SKM-1 (cell line): ENCODE results near the gene TRIM34.
"Not testable (repeated sequence)": the region's sequence is repeated elsewhere in the genome, so short reads cannot be mapped to it uniquely, and the experiment has no call there.

Experiments used
- DNase-seq: peaks from one replicate; lab custom pipeline; 2025; ENCODE audit not compliant: unreplicated experiment; lab: John Stamatoyannopoulos, UW

Gene TRIM34, protein sequence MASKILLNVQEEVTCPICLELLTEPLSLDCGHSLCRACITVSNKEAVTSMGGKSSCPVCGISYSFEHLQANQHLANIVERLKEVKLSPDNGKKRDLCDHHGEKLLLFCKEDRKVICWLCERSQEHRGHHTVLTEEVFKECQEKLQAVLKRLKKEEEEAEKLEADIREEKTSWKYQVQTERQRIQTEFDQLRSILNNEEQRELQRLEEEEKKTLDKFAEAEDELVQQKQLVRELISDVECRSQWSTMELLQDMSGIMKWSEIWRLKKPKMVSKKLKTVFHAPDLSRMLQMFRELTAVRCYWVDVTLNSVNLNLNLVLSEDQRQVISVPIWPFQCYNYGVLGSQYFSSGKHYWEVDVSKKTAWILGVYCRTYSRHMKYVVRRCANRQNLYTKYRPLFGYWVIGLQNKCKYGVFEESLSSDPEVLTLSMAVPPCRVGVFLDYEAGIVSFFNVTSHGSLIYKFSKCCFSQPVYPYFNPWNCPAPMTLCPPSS

DNA sequence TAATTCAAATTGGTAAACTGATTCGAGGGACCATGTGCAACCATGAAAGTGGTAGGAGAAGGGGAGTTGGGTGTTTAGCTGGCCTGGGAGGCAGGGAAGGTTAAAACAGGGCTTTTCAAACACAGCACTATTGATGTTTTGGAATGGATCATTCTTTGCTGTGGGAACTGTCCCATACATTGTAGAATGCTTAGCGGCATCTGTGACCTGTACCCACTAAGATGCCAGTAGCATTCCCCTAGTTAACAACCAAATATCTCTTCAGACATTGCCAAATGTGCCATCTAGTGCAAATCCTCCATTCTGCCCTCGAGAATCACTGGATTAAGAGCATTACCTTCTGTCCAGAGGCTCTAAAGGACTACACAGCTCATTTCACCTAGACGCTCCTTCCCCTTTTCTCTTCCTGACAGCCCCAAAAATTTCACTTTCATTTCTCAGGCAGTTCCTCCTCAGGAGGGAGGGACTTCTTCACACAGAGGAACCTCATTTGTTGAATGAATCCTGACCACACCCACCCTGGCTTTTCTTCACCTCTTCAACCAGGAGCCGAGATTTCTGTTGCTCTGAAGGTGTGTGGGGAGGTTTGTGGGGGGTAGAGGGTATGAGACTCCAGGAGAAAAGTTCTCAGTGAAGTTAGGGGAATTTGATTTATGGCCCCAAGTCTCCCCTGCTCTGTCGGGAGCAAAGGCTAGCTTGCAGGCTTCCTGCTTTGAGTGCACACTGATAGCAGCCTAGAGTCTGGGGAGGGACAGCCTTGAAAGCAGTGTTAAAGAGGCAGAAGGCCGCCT lies at the start of gene TRIM34:
Gene TRIM34, plus strand, starts transcription at position 513 of the 791 bp plus-strand sequence. CDS start 7,331 bp downstream, outside the sequence.
- DNase-seq, result peak; percentile 86

- no peak for DNase-seq
Observed at GRCh38 chr11:5575152-5575551, 49.6 kb upstream of the TRIM34 start.

- no peak for DNase-seq
Observed at GRCh38 chr11:5577101-5577500, 47.7 kb upstream of the TRIM34 start.

DNA sequence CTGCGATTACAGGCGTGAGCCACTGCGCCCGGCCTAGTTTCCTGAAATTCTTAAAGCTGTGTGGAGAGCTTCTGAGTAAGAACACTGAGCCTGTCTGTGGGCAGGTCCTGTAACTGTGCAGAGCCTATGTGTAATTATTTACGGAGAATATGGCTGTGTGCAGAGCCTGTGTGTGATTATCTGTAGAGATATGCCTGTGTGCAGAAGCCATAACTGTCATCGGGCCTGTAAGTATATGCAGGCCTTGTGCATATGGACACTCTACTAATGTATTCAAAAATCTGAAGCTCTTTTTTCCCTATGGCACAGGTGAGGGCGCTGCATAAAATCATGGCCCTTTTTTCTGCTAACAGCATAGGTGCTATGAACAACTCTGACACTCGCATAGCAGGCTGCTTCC lies 44.2 kb upstream of the TRIM34 start, which contains the start of gene OR52B6:
Gene OR52B6, plus strand, starts transcription at position 301 of the 400 bp plus-strand sequence. Its CDS starts 0 bp downstream, at position 301.
- DNase-seq, result no peak

- DNase-seq, result no peak
Observed at GRCh38 chr11:5581014-5581413, 43.8 kb upstream of the TRIM34 start.

GRCh38 chr11:5584458-5584857 lies 40.3 kb upstream of the TRIM34 start:
- DNase-seq, result not testable (repeated sequence)

- DNase-seq, result not testable (repeated sequence)
Observed at GRCh38 chr11:5589906-5590305, 34.9 kb upstream of the TRIM34 start.

- DNase-seq, result no peak
Observed at GRCh38 chr11:5591613-5592012, 33.2 kb upstream of the TRIM34 start.

GRCh38 chr11:5592615-5593014 lies 32.2 kb upstream of the TRIM34 start:
- DNase-seq, result no peak

DNA sequence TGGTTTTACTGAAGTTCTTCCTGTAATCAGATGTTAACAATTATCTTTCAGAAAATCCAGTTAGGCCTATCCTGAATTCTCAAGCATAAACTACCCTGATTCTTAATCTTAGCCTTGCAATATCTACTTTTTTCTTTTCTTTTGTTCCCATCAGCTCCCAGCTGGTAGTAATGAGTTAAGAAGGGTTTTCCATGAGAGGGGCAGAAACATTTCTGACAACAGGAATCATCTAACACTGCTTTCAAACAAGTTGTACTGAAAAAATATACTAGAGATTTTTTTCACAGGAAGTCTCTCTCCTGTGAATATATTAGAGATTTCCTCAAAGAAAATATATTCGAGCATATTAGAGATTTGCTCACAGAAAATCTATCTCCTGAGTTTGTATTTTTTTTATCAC lies 31.7 kb upstream of the TRIM34 start:
- no peak for DNase-seq

GRCh38 chr11:5596607-5597201 lies 28.1 kb upstream of the TRIM34 start, which contains the start of gene TRIM6:
Gene TRIM6 (plus strand): TSS chr11:5596637. CDS start chr11:5596898, 261 bp downstream.
- DNase-seq, result no peak

DNA sequence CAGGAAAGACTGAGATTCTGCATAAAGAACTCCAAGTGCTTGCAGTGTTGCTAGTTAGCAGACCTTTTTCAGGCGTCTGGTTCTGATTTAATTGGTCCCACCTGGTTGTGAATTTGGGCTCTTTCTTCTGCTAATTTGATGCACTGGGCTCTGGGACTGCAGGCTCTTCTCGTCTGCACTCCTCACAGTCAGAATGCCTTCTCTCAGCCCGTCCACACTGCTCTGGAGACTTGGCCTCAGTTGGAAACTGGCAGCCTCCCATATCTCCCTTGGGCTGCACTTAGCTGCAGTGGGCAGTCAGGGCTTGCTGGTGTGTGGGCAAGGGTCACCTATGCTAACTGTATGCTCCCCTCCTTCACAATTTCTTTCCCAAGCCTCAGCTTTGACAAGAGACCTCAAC lies 26.8 kb upstream of the TRIM34 start:
- no peak for DNase-seq

- no peak for DNase-seq
Observed at GRCh38 chr11:5600374-5600851, 24.4 kb upstream of the TRIM34 start.

DNA sequence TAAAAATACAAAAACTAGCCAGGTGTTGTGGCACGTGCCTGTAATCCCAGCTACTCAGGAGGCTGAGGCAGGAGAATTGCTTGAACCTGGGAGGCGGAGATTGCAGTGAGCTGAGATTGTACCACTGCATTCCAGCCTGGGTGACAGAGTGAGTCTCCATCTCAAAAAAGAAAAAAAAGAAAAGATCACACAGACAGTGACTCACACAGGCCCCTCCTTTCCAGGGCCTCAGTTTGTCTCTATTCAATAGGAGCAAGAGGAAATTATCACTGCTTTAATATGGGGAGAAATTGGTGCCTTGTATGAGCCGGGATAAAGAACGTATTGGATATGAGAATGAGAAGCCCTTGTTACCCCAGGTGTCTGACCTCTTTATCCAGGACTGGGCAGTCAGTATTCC lies 22.0 kb upstream of the TRIM34 start:
- not testable (repeated sequence) for DNase-seq

GRCh38 chr11:5603326-5603725 lies 21.5 kb upstream of the TRIM34 start:
- DNase-seq, result no peak

DNA sequence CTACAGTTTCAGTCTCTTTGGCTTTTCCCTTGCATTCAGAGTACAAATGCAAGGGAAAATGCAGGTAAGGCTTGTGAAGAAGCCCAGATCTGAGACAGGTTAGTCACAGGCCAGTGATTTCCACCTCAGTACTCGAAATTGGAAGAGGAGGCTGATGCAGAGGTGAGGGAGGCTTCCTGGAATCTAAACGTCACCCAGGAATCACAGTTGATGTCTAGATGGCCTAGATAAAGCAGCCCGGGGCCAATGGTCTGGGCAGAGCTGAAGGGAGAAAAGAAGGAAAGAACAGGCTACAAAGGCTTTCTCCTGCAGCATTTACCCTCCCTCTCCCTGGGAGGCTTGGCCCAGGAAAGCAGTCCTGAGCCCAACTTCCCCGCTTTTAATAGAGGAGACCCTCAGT lies 19.9 kb upstream of the TRIM34 start:
- no peak for DNase-seq

DNA sequence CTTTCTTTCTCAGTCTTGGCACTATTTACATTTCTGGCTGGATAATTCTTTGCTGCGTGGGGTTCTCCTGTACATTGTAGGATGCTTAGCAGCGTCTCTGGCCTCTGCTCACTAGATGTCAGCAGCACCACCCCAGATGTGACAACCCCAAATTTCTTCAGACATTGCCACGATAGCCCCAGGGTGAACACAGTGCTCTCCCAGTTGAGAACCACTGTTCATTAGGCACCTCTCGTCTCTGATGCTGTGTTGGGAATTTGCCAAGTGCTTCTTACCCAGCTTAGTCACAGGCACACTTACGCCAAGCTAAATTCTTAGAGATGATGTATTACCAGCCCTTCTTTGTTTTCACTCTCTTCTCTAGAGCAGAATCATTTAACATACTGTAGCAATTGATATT lies 19.0 kb upstream of the TRIM34 start:
- no peak for DNase-seq

DNA sequence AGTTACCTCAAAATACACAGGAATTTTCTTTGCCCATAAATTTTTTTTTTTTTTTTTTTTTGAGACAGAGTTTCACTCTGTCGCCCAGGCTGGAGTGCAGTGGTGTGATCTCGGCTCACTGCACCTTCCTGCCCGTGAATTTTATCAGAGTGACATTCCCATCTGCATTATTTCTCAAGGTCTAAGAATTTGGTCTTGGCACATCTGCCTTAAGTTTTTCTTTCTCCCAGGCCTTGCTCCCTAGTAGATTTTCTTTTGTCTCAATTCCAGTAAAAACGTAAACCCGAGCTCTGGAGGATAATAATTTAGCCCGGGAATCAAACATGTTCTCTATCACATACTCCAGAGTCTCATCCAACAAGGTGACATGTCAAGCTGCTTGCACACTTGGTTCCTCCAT lies 16.0 kb upstream of the TRIM34 start:
- no peak for DNase-seq

DNA sequence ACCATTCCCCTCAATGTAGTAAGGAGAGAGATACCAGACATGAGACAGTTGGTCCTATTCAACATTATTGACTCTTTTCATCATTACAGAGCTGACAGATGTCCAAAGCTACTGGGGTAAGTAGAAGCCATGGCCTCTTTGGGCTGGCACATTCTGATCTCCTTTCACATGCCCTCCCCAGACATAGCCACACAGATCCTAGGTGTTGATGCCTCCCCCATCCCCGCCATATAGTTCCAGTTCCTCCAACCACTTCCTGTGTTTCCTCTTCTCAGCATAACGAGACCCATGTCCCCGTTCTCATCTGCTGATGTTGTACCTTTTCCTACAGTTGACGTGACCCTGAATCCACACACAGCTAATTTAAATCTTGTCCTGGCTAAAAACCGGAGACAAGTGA lies 14.4 kb upstream of the TRIM34 start:
- no peak for DNase-seq

GRCh38 chr11:5611627-5612026 lies 13.2 kb upstream of the TRIM34 start:
- DNase-seq, result no peak

GRCh38 chr11:5618807-5619206 lies 6.0 kb upstream of the TRIM34 start:
- DNase-seq, result no peak
